ENCODE results near the gene YRDC. TPM values are rescaled to one million over a fixed set of nuclear protein-coding genes. Genes with fewer than 3 reads are reported as not detected.

Gene YRDC
- total and polyA plus RNA-seq, 4 donors, result 4.4 to 9.8 (median 9.4) TPM

DNA sequence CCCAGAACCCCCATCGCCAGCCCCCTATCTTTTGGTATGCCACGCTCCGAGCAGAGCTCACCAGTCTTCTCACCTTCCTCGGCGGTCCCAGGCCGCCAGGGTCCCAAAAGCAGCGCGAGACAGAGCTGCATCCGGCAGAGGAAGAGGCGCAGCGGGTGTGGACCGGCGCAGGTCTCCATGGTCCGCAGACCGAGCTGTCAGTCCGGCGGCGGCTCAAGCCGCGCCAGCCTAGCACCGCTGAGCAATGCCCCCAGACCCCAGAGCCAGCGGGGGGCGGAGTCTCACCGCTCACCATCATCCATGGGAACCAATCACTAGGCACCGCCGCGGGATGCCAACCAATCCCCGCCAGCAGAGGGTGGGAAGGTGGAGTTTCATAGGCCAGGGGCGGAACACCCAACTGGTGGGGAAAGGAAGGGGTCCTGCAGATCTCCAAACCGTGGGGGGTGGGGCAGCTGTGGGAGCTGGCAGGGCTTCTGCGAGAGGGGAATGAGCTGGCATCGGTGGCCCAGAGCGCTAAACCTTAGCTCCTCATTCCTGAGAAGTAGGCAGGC is 43.0 kb downstream of the YRDC start, which contains the start of gene EPHA10:
TSS of gene EPHA10 (minus strand) at position 233 of the 554 bp plus-strand sequence. CDS start at position 179, 54 bp downstream.
- Histone ChIP-seq H3K9me3 (ENCODE audit: control insufficient read depth in 4 of 4, low read length in 3 of 4) (peaks cover 0 to 3% (median 0%) of the 10 kb centered on the region in 4 donors), H3K27ac (ENCODE audit: low read depth in 1 of 2, low read length in 2 of 2) (no peak within 1 kb of the TSS), H3K36me3 (ENCODE audit: control insufficient read depth in 4 of 4, insufficient read depth in 3 of 4, low read depth in 1 of 4, low read length in 3 of 4) (no peaks in the 10 kb centered on the region), H3K9ac (ENCODE audit: low read depth in 1 of 2, low read length in 2 of 2) (no peak within 1 kb of the TSS), H3K27me3 (ENCODE audit: control insufficient read depth in 4 of 4, insufficient read depth in 4 of 4, low read length in 3 of 4) (peaks cover 0 to 25% (median 9%) of the 10 kb centered on the region in 4 donors), H3K4me1 (ENCODE audit: control insufficient read depth in 4 of 4, insufficient read depth in 4 of 4, low read length in 3 of 4) (peaks cover 0 to 3% (median 0%) of the 10 kb centered on the region in 4 donors), H3K4me3 (ENCODE audit: low read depth in 1 of 3, low read length in 3 of 3) (no peak within 1 kb of the TSS)
- WGBS, result 6% methylated on average over 33 of the region's 33 CpGs
- no peak for DNase-seq (ENCODE audit: low spot score)
- no peak for TF ChIP-seq RXRA (IDR thresholded peaks at IDR 0.05)
- TF ChIP-seq SP1 (IDR thresholded peaks at IDR 0.05), result no peak
- TF ChIP-seq YY1 (IDR thresholded peaks at IDR 0.05), result no peak
- TF ChIP-seq HNF4A (conservative IDR thresholded peaks at IDR 0.05), result no peak
- TF ChIP-seq JUND (IDR thresholded peaks at IDR 0.05), result no peak
- TF ChIP-seq, protein P1, sequence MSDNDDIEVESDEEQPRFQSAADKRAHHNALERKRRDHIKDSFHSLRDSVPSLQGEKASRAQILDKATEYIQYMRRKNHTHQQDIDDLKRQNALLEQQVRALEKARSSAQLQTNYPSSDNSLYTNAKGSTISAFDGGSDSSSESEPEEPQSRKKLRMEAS (IDR thresholded peaks at IDR 0.05), result no peak
- TF ChIP-seq, protein P2, sequence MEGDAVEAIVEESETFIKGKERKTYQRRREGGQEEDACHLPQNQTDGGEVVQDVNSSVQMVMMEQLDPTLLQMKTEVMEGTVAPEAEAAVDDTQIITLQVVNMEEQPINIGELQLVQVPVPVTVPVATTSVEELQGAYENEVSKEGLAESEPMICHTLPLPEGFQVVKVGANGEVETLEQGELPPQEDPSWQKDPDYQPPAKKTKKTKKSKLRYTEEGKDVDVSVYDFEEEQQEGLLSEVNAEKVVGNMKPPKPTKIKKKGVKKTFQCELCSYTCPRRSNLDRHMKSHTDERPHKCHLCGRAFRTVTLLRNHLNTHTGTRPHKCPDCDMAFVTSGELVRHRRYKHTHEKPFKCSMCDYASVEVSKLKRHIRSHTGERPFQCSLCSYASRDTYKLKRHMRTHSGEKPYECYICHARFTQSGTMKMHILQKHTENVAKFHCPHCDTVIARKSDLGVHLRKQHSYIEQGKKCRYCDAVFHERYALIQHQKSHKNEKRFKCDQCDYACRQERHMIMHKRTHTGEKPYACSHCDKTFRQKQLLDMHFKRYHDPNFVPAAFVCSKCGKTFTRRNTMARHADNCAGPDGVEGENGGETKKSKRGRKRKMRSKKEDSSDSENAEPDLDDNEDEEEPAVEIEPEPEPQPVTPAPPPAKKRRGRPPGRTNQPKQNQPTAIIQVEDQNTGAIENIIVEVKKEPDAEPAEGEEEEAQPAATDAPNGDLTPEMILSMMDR (IDR thresholded peaks at IDR 0.05; ENCODE audit: low read depth, low read length, missing input control), result no peak

DNA sequence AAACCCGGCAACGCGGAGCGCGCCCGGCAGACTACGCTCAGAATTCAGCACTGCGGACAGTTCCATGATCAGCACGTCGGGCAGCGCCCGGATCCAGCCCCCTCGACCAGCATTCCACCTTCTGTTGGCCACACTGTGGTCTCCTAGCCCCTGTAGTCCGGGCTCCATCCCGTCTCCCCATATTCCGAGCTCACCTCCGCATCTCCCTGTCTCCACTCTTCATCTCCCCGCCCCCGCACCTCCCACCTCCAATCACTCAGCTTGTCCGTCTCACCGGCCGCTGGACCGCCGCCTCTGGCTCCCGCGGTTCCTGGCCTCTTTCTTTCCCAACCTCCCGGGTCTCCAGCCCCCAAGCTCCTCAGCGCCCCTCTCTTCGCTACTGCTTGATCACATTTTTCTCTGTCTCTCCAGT is 43.6 kb downstream of the YRDC start:
- Histone ChIP-seq H3K9ac (ENCODE audit: low read depth in 1 of 2, low read length in 2 of 2) (no peak overlapping the region), H3K4me3 (ENCODE audit: low read depth in 1 of 3, low read length in 3 of 3) (no peak overlapping the region), H3K36me3 (ENCODE audit: control insufficient read depth in 4 of 4, insufficient read depth in 3 of 4, low read depth in 1 of 4, low read length in 3 of 4) (no peaks in the 10 kb centered on the region), H3K4me1 (ENCODE audit: control insufficient read depth in 4 of 4, insufficient read depth in 4 of 4, low read length in 3 of 4) (peaks cover 0 to 3% (median 0%) of the 10 kb centered on the region in 4 donors), H3K27me3 (ENCODE audit: control insufficient read depth in 4 of 4, insufficient read depth in 4 of 4, low read length in 3 of 4) (peaks cover 0 to 25% (median 9%) of the 10 kb centered on the region in 4 donors), H3K9me3 (ENCODE audit: control insufficient read depth in 4 of 4, low read length in 3 of 4) (peaks cover 0 to 3% (median 0%) of the 10 kb centered on the region in 4 donors), H3K27ac (ENCODE audit: low read depth in 1 of 2, low read length in 2 of 2) (no peak overlapping the region)
- peak; percentile 59 for DNase-seq (ENCODE audit: low spot score)
- TF ChIP-seq NR2F2 (IDR thresholded peaks at IDR 0.05) (no peak), HNF4A (conservative IDR thresholded peaks at IDR 0.05) (no peak), RXRA (IDR thresholded peaks at IDR 0.05) (no peak), SP1 (IDR thresholded peaks at IDR 0.05) (no peak), JUND (IDR thresholded peaks at IDR 0.05) (no peak), YY1 (IDR thresholded peaks at IDR 0.05) (no peak)
- TF ChIP-seq, protein P3, sequence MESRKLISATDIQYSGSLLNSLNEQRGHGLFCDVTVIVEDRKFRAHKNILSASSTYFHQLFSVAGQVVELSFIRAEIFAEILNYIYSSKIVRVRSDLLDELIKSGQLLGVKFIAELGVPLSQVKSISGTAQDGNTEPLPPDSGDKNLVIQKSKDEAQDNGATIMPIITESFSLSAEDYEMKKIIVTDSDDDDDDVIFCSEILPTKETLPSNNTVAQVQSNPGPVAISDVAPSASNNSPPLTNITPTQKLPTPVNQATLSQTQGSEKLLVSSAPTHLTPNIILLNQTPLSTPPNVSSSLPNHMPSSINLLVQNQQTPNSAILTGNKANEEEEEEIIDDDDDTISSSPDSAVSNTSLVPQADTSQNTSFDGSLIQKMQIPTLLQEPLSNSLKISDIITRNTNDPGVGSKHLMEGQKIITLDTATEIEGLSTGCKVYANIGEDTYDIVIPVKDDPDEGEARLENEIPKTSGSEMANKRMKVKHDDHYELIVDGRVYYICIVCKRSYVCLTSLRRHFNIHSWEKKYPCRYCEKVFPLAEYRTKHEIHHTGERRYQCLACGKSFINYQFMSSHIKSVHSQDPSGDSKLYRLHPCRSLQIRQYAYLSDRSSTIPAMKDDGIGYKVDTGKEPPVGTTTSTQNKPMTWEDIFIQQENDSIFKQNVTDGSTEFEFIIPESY (IDR thresholded peaks at IDR 0.05), result no peak
- TF ChIP-seq, protein P1 (IDR thresholded peaks at IDR 0.05), result no peak
- TF ChIP-seq, protein P4, sequence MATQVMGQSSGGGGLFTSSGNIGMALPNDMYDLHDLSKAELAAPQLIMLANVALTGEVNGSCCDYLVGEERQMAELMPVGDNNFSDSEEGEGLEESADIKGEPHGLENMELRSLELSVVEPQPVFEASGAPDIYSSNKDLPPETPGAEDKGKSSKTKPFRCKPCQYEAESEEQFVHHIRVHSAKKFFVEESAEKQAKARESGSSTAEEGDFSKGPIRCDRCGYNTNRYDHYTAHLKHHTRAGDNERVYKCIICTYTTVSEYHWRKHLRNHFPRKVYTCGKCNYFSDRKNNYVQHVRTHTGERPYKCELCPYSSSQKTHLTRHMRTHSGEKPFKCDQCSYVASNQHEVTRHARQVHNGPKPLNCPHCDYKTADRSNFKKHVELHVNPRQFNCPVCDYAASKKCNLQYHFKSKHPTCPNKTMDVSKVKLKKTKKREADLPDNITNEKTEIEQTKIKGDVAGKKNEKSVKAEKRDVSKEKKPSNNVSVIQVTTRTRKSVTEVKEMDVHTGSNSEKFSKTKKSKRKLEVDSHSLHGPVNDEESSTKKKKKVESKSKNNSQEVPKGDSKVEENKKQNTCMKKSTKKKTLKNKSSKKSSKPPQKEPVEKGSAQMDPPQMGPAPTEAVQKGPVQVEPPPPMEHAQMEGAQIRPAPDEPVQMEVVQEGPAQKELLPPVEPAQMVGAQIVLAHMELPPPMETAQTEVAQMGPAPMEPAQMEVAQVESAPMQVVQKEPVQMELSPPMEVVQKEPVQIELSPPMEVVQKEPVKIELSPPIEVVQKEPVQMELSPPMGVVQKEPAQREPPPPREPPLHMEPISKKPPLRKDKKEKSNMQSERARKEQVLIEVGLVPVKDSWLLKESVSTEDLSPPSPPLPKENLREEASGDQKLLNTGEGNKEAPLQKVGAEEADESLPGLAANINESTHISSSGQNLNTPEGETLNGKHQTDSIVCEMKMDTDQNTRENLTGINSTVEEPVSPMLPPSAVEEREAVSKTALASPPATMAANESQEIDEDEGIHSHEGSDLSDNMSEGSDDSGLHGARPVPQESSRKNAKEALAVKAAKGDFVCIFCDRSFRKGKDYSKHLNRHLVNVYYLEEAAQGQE (IDR thresholded peaks at IDR 0.05), result peak; percentile 99
- 11% methylated on average over 29 of the region's 29 CpGs for WGBS
